Prostate gland (tissue), 2 donors: ENCODE data around the gene CXXC5. TPM values are rescaled to one million over a fixed set of nuclear protein-coding genes. Genes with fewer than 3 reads are reported as not detected.
"Not testable (repeated sequence)": the region's sequence is repeated elsewhere in the genome, so short reads cannot be mapped to it uniquely, and the experiment has no call there.

Source experiments
- DNase-seq: peaks from one replicate; pipeline ENCODE4 v3.0.0-alpha.2; 2019; ENCODE audit warnings: low spot score
- H3K27ac ChIP-seq, 2 donors: fragments of 200-600 bp; sonication (generic); 2 replicates each; pipeline ENCODE4 v1.5.1; 2017 to 2019
- H3K27me3 ChIP-seq: fragments of 200-600 bp; sonication (generic); replicated peaks from 2 replicates; pipeline ENCODE4 v1.5.1; 2019; ENCODE audit not compliant: insufficient read depth
- H3K36me3 ChIP-seq, 2 donors: fragments of 200-600 bp; sonication (generic); 1 replicate in 1 of 2; 2 replicates in 1 of 2; pipeline versions ENCODE4 v1.5.1 to v1.8.1; 2017 to 2019
- H3K4me1 ChIP-seq: fragments of 200-600 bp; sonication (generic); replicated peaks from 2 replicates; pipeline ENCODE4 v1.5.1; 2019
- H3K4me3 ChIP-seq, 2 donors: fragments of 200-600 bp; sonication (generic); 2 replicates each; pipeline ENCODE4 v1.5.1; 2017 to 2019
- H3K9me3 ChIP-seq: fragments of 200-600 bp; sonication (generic); 2 replicates; pipeline ENCODE4 v1.5.1; 2017
- CTCF ChIP-seq, 4 experiments: fragments of 200-600 bp in 2 of 4; fragments of 450-650 bp in 2 of 4; sonication (generic) in 2 of 4; IDR thresholded peaks; 1 replicate in 3 of 4; 2 replicates in 1 of 4; pipeline ENCODE4 v1.5.1; 2016 to 2019; ENCODE audit warnings: antibody characterized with exemption in 4 of 4, mild to moderate bottlenecking in 2 of 4, moderate library complexity in 2 of 4
- POLR2A ChIP-seq: fragments of 450-650 bp; IDR thresholded peaks from one replicate; pipeline ENCODE4 v1.6.1; 2016; ENCODE audit warnings: antibody characterized with exemption, mild to moderate bottlenecking
- POLR2AphosphoS5 ChIP-seq: sonication (generic); formaldehyde crosslinking; IDR thresholded peaks from one replicate; pipeline ENCODE4 v1.6.1; 2017; ENCODE audit warnings: antibody characterized with exemption
- WGBS: methylation state at CpG from one replicate; pipeline ENCODE4 v1.1.5; 2018; 5-methylcytosine and 5-hydroxymethylcytosine counted together
- intact Hi-C: fragments of 100-400 bp; cut with DNase I; formaldehyde crosslinking; loops from one replicate; pipeline ENCODE4 v1.14.2; 2022
- total RNA-seq, 2 donors: library from RNA; depleted of rRNA; stranded (reverse); fragments of >200 nt; gene quantifications; one replicate each; pipeline ENCODE4 v1.1.0, GENCODE V29; 2016

The CXXC5 gene
- total RNA-seq, 2 donors from 2014 or later, result 47.4 to 47.7 TPM

DNA sequence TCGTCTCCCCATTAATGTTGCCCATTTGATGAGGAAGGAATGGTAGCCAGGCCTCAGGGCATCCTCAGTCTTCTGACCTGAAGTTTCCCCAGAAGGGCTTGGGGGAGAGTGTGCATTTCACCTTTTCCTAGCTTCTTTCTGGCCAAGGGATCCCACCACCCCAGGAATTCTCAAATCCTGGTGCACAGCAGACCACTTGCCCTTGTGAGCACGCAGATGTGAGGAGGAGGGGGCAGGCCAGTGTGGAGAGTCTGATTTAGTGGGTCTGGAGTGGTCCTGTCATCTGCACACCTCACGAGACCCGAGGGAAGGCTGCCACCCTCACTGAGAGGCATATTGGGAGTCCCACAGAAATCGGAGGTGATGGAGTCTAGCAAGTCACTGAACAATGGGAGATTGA lies 64.3 kb downstream of the CXXC5 start:
- Histone ChIP-seq H3K4me3 (no peak overlapping the region), H3K4me1 (no peaks in the 10 kb centered on the region), H3K36me3 (no peaks in the 10 kb centered on the region), H3K9me3 (no peaks in the 10 kb centered on the region), H3K27ac (no peak overlapping the region), H3K27me3 (no peaks in the 10 kb centered on the region)
- intact Hi-C loops, result loop anchor here (5.0 kb wide), 1 partner anchor 55 kb away; no protein-coding TSS in a partner anchor
- 85% methylated on average over 5 of the region's 5 CpGs for WGBS
- no peak for DNase-seq
- TF ChIP-seq CTCF (IDR thresholded peaks at IDR 0.05) (no peak), POLR2AphosphoS5 (no peak), POLR2A (no peak)

DNA sequence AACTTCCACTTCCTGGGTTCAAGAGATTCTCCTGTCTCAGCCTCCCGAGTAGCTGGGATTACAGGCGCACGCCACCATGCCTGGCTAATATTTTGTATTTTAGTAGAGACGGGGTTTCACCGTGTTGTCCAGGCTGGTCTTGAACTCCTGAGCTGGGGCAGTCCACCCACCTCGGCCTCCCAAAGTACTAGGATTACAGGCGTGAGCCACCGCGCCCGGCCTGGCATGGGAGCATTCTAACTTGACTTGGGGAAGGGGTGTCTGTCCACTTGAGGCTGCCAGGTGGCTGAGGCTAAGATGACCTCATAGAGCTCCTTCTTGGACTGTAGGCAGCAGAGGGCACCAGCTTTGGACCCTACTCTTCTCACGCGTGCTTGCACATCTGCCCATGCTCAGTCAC lies 65.7 kb downstream of the CXXC5 start:
- H3K27ac ChIP-seq, H3K4me3 ChIP-seq, H3K9me3 ChIP-seq, H3K4me1 ChIP-seq, H3K36me3 ChIP-seq, H3K27me3 ChIP-seq, DNase-seq: not testable (repeated sequence)
- intact Hi-C loops, result loop anchor here (5.0 kb wide), 1 partner anchor 53 kb away; no protein-coding TSS in a partner anchor
- WGBS, result 96% methylated on average over 12 of the region's 12 CpGs

GRCh38 chr5:139717221-139717620 lies 69.1 kb downstream of the CXXC5 start:
- H3K27me3 ChIP-seq, result no peaks in the 10 kb centered on the region
- intact Hi-C loops, result no loop called here
- no peak overlapping the region for H3K4me3 ChIP-seq
- no peak for DNase-seq
- TF ChIP-seq POLR2AphosphoS5 (no peak), CTCF (IDR thresholded peaks at IDR 0.05) (no peak), POLR2A (no peak)
- no peak overlapping the region for H3K27ac ChIP-seq
- no peaks in the 10 kb centered on the region for H3K4me1 ChIP-seq
- 95% methylated on average over 8 of the region's 8 CpGs for WGBS
- H3K36me3 ChIP-seq, result no peaks in the 10 kb centered on the region
- H3K9me3 ChIP-seq, result no peaks in the 10 kb centered on the region

DNA sequence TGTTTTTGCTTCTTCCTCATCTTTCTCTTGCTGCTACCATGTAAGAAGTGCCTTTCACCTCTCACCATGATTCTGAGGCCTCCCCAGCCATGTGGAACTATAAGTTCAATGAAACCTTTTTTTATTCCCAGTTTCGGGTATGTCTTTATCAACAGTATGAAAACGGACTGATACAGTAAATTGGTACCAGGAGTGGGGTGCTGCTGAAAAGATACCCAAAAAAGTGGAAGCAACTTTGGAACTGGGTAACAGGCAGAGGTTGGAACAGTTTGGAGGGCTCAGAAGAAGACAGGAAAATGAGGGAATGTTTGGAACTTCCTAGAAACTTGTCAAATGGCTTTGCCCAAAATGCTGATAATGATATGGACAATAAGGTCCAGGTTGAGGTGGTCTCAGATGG lies 70.3 kb downstream of the CXXC5 start:
- H3K9me3 ChIP-seq, H3K4me1 ChIP-seq, H3K36me3 ChIP-seq, intact Hi-C loops, H3K27ac ChIP-seq, H3K4me3 ChIP-seq, H3K27me3 ChIP-seq, DNase-seq: not testable (repeated sequence)
- WGBS, result 96% methylated on average over 2 of the region's 2 CpGs

DNA sequence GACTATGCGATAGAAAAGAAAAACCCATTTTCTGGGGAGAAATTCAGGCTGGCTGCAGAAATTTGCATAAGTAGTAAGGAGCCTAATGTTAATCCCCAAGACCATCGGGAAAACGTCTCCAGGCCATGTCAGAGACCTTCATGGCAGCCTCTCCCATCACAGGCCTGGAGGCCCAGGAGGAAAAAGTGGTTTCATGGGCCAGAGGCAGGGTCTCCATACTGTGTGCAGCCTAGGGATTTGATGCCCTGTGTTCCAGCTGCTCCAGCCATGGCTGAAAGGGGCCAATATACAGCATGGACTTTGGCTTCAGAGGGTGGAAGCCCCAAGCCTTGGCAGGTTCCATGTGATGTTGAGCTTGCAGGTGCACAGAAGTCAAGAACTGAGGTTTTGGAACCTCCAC lies 71.8 kb downstream of the CXXC5 start:
- H3K4me1 ChIP-seq, H3K27me3 ChIP-seq, DNase-seq, H3K9me3 ChIP-seq, H3K4me3 ChIP-seq, H3K36me3 ChIP-seq, intact Hi-C loops, H3K27ac ChIP-seq: not testable (repeated sequence)
- WGBS, result 93% methylated on average over 3 of the region's 3 CpGs

- TF ChIP-seq POLR2A, result no peak
- TF ChIP-seq POLR2AphosphoS5, result no peak
- no peak for TF ChIP-seq CTCF (IDR thresholded peaks at IDR 0.05)
- 92% methylated on average over 4 of the region's 4 CpGs for WGBS
- Histone ChIP-seq H3K9me3 (no peaks in the 10 kb centered on the region), H3K27me3 (no peaks in the 10 kb centered on the region), H3K4me1 (no peaks in the 10 kb centered on the region), H3K4me3 (no peak overlapping the region), H3K36me3 (no peaks in the 10 kb centered on the region), H3K27ac (no peak overlapping the region)
- no peak for DNase-seq
- intact Hi-C loops, result no loop called here
Observed at GRCh38 chr5:139723986-139724587, 75.9 kb downstream of the CXXC5 start.
